Sciatic nerve (tissue), 2 donors: Measurements from ENCODE around the gene RAB3A. TPM values are rescaled to one million over a fixed set of nuclear protein-coding genes. Genes with fewer than 3 reads are reported as not detected.

ENCODE experiments used
- ATAC-seq: fragments of 200-7000 bp; cut with Tn5 transposase; one replicate; pipeline ENCODE4 v1.9.1; 2020; ENCODE audit warnings: mild to moderate bottlenecking, moderate library complexity
- DNase-seq: peaks from one replicate; pipeline ENCODE4 v3.0.0-alpha.2; 2020; ENCODE audit warnings: low spot score
- intact Hi-C: fragments of 100-400 bp; cut with DNase I; formaldehyde crosslinking; loops from one replicate; pipeline ENCODE4 v1.14.2; 2022
- total RNA-seq: library from RNA; stranded (reverse); fragmentation: NEBNext Ultra II Directional; extraction: Animal tissue kit (Norgen Biotek cat#: 25700); gene quantifications from one replicate; pipeline ENCODE4 v1.2.1, GENCODE V29; 2021
- donor health status: DM: no; HTN: no; CAD: no.
- donor health status: DM: no; HTN: no; CAD: no.

Gene RAB3A, protein sequence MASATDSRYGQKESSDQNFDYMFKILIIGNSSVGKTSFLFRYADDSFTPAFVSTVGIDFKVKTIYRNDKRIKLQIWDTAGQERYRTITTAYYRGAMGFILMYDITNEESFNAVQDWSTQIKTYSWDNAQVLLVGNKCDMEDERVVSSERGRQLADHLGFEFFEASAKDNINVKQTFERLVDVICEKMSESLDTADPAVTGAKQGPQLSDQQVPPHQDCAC
- total RNA-seq = 2.9 TPM

DNA sequence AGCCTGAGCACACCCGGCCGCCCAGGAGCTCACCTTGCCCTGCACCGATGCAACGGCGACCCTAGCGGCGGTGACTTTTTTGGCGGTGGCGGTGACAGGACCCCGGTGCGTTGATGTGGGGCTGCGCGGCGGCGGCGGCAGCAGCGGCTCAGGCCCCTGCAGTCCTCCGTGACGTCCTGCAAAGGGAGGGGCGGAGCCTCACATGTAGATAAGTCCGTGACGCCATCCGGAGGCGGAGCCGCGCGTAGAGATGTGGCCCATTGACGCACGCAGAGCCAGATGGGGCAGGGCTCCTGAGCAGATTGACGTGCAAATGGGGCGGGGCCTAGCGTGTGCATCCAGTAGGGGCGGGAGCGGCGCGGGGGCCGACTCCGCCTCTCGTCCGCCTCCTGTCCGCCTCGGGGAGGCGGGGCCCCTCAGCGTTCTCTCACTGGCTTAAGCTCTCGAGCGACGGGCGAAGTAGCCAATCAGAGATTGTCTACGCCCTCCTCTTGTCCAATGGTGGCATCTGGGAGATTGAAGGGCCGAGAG lies at the start of gene RAB3A:
Gene RAB3A, minus strand, starts transcription at position 180 of the 531 bp plus-strand sequence. CDS start 1,302 bp downstream, outside the sequence.
- intact Hi-C loops = no loop called here
- ATAC-seq (peak; percentile 96), DNase-seq (peak; percentile 100)

DNA sequence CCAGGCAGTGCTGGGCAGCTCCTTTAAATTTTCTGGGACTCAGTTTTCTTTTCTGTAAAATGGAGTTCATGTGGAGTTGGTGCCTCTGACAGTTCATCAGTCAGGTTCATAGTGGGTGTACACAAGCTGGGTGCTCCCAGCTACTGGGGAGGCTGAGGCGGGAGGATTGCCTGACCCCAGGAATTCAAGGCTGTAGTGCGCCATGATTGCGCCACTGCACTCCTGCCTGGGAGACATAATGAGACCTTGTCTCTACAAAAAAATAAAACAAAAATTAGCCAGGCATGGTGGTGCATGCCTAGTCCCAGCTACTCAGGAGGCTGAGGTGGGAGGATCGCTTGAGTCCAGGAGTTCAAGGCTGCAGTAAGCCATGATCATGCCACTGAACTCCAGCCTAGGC lies 49.3 kb upstream of the RAB3A start:
- intact Hi-C loops = no loop called here
- DNase-seq = no peak
- ATAC-seq = no peak

DNA sequence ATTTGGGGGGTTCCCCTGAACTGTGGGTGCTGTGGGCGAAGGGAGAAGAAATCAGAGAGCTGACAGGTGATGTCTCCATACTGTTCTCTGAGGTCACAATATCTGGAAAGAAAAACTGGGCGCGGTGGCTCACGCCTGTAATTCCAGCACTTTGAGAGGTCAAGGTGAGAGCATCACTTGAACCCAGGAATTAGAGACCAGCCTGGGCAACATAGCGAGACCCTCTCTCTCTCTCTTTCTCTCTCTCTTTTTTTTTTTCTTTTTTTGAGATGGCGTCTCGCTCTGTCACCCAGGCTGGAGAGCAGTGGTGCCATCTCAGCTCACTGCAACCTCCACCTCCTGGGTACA lies 48.5 kb upstream of the RAB3A start:
- DNase-seq (no peak), ATAC-seq (no peak)
- intact Hi-C loops = no loop called here

DNA sequence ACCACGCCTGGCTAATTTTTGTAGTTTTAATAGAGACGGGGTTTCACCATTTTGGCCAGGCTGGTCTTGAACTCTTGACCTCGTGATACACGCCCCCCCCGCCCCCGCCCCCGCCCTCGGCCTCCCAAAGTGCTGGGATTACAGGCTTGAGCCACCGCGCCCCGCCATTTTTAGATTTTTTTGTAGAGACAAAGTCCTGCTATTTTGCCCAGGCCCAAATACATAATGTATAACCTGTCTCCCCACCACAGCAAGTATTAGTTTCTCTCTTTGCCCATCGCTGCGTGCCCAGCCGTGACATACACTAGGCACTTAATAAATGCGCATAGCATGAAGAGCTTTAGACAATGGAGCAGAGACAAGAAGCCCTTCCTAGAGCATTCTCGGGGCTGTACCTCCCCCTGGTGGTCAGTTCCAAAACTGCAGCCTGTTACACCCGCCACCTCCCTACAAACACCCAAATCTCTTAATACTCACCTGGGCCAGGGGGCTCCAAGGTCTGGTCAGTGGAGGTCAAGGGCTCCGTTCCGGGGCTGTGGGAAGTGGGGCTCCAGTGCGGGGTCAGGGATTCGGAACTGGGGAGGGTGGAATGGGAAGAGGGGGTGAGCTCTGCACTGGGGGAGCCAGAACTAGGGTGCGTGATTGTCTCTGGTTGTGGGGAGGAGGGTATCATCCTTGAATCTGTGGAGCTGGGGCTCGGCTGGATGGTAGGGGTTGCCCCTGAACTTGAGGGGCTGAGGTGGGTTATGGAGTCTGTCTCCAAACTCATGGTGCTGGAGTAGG lies 47.9 kb upstream of the RAB3A start:
- DNase-seq (peak; percentile 87), ATAC-seq (peak; percentile 74)
- intact Hi-C loops = no loop called here

DNA sequence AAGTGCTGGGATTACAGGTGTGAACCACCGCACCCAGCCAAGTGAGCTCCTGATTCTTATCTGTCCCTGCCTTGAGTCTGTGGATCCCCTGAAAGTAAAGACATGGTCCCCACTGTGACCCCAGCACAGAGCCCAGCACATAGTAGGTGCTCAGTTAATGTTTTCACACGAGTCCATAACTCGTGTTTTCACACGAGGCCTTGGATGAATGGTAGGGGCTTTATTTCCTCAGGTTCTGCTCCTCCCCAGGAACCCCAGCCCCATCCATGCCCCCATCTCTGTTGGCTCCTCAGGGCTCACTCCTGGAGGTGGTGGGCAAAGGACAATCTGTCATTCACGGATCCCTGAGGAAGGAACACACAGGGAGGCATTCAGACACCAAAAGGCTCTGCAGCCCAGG lies 46.0 kb upstream of the RAB3A start:
- ATAC-seq = no peak
- intact Hi-C loops = loop anchor here (5.0 kb wide), 1 partner anchor 128 kb away; no protein-coding TSS in a partner anchor
- DNase-seq = no peak

DNA sequence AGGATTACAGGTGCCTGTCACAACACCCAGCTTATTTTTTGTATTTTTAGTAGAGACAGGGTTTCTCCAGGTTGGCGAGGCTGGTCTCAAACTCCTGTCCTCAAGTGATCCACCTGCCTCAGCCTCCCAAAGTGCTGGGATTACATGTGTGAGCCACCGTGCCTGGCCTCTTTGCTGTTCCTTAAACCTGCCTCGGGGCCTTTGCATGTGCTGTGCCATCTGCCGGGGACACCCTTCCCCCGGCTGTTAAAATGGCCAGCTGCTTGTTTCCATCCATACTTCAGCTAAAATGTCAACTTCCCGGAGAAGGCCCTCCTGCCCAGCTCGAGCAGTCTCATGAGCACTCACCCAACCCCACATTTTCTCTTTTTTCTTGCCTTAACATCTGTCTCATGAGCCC lies 41.5 kb upstream of the RAB3A start:
- ATAC-seq = no peak
- intact Hi-C loops = loop anchor here (5.0 kb wide), 1 partner anchor 123 kb away; no protein-coding TSS in a partner anchor
- no peak for DNase-seq

DNA sequence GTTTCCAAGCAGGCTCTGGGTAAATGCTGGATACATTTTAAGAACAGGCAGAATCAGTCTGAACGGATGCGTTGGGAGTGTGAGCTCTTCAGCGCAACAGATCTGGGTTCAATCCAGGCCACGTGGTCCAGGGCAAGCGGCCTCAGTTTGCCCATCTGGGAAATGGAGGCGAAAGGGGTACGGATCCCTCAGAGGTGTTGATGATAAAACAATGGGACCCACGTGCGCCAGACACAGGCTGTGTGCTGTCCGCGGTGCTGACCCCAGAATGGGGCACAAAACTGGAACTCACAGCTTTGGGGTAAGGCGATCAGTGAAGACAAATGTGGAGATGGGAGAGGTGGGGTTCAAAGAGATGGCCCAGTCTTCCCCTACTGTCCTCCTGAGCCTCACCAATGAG lies 35.5 kb upstream of the RAB3A start:
- intact Hi-C loops = no loop called here
- DNase-seq = no peak
- no peak for ATAC-seq

DNA sequence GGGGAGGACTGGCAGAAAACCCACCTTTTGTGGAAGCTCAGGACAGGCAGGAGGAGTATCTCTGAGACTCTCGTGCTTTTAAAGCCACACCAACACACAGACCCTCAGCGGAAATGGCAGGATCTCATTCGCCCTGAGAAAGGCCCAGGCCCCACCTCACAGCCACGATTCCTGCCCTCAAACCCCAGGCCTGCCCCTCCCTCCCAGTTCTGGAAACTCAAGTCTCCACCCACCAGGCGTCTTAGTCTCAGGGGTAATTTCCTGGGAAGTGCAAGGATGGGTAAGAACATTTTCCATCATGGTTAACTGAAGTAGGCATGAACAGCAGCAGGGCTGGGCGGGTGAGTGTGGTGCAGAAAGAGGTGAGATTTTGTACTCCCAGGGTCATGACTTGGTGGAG lies 30.4 kb upstream of the RAB3A start:
- intact Hi-C loops = no loop called here
- DNase-seq = no peak
- ATAC-seq = no peak

DNA sequence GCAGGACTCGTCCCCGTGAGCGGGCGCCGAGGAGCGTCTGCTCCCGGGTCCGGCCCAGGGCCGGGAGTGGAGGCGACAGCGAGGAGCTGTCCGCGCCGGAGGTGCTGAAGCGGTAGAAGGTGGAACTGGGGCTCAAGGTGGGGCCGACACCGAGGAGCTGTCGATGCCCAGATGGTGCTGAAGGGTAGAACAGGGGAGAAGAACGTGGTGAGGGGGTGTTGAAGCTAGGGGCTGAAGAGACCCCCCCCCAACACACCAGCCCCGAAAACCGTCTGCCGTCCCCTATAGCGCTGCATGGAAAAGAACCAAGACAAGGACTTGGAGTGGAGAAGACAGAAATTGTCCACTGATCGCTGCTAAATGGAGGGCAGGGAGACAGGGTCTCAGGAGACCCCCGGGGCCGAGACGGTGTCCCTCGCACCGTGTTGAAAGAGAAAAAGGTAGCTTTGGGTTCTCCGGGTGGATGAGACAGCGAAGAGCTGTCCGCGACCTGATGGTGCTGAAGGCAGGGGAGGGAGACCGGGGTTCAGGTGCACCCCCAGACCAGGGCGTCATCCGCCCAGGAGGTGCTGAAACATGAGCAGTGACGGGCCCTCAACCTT lies 29.5 kb upstream of the RAB3A start:
- intact Hi-C loops = no loop called here
- DNase-seq (no peak), ATAC-seq (peak; percentile 52)

DNA sequence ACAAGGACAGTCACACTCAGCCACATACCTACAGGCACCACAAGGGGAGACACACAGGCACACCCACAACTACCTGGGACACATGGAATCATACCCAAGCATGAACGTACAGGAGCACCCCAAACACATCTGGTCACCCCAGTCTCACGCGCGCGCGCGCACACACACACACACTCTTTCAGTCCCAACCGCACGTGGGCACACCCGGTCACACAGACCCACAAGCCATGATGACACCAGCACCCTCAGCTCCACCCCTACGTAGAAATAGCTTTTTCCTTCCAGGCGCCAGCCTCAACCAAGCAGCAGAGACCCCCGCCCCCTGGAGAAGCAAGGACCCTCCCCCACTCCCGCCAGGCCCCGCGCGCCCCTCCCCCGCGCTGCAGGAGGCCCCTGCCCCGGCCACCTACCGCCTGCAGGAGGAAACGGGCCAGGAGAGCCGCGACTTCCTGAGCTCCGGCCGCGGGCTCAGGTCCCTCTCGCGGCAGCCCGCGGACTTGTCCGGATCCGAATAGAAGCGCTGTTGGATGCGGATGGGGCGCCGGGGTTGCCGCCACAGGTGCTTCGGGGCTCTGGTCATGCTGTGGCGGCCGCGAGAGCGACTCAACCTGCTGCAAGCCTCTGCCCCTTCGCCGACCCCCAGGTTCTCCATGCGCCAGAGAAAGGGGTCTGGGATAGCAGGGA lies 28.8 kb upstream of the RAB3A start:
- DNase-seq = no peak
- ATAC-seq = no peak
- intact Hi-C loops = no loop called here

DNA sequence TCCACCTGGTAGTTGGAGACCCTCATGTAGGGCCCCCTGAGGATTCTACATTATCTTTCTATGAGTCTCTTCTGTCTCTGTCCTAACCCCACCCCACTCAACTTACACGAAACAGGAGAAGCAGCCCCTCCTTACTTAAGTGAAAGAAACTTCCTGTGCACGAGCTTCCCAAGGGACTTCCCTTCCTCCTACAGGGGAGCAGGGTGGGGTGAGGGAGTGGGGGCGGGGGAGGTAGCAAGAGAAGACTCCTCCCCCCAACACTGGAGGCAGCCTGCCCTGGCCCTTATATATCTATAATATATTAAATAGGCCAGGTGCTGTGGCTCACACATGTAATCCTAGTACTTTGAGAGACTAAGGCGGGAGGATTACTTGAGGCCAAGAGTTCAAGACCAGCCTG lies 27.9 kb upstream of the RAB3A start:
- no peak for ATAC-seq
- intact Hi-C loops = no loop called here
- DNase-seq = no peak

DNA sequence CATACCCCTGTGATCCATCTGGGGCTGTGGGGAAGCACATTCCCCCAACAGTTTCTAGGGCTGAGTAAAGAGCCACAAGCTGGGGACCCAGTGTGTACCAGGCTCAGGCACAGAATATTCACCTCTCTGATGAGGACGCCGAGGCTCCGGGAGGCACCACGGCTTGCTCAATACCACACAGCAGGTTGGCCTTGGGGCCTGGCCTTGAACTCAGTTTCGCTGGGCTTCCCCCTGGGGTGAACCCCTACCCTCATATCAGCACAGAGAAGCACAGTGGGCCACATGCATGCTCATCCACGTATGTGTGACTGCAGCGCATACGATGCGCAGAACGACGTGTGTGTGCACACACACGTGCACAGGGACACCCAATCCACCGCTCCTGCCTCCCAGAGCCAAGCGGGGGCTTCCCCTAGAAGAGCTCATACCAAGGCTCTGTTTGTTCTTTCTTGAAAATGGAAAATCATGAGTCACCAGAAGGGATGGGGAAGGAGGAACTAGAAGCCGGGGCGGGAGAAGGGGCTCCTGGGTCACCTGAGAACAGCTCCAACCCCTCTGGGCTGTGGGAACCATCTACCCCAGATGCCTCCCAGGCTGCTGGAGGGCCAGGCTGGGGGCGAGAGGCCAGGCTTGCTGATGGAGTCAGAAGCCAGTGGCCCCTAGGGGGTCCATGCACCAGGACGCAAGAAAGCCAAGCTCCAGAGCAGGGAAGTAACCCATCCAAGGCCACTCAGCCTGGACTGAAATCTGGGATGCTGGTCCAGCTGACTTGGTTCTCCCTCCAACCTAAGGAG lies 27.3 kb upstream of the RAB3A start:
- intact Hi-C loops = no loop called here
- ATAC-seq (no peak), DNase-seq (no peak)

DNA sequence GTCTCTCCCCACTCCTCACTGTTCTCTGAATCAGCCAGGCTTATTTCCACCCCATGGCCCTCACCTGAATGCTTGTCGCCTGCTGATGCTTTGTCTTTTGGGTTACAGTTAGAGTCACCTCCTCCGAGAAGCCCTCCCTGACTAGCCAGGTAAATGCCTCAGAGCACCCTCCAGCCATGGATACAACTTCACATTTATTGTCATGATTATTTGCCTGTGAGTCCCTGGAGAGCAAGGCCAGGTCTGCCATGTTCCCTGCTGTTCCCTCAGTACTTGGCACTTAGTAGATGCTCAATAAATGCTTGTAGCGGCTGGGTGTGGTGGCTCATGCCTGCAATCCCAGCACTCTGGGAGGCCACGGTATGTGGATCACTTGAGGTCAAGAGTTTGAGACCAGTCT lies 26.1 kb upstream of the RAB3A start:
- no peak for ATAC-seq
- no peak for DNase-seq
- intact Hi-C loops = no loop called here

DNA sequence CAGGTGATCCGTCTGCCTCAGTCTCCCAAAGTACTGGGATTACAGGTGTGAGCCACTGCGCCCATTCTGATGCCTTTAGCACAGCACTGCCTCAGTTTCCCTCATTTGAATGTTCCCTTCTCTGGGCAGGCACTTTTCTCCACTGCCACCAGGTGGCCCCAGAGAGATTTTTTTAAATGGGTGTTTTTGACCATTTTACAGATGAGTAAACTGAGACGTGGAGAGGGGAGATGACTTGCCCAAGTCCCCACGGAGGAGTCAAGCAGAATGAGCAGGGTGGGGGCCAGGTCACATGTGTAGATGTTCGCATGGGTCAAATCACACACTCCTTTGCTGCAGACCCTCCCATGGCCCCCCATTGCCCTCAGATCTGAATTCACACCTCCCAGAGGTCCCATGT lies 25.6 kb upstream of the RAB3A start:
- no peak for ATAC-seq
- DNase-seq = no peak
- intact Hi-C loops = no loop called here

DNA sequence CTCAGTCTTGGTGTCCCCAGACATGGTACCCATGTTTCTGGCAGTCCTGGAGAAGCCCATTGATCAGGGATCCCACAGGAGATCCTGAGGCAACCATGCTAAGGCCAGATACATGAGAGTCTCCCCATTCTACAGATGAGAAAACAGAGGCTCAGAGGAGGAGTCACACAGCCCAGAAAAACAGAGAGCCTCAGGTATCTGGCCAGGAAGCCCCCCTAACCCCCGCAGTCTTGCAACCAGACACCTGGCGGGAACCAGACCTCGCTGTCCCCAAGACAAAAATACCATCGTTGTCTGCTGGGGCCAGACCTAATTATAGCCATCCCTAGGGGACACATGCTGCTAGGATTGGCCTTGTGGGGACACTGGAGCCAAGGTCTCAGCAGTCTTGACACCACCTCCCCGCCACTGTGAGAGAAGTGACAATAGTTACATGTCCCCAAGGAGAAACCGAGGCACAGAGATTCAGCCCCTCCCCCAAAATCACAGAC lies 24.0 kb upstream of the RAB3A start:
- ATAC-seq = no peak

DNA sequence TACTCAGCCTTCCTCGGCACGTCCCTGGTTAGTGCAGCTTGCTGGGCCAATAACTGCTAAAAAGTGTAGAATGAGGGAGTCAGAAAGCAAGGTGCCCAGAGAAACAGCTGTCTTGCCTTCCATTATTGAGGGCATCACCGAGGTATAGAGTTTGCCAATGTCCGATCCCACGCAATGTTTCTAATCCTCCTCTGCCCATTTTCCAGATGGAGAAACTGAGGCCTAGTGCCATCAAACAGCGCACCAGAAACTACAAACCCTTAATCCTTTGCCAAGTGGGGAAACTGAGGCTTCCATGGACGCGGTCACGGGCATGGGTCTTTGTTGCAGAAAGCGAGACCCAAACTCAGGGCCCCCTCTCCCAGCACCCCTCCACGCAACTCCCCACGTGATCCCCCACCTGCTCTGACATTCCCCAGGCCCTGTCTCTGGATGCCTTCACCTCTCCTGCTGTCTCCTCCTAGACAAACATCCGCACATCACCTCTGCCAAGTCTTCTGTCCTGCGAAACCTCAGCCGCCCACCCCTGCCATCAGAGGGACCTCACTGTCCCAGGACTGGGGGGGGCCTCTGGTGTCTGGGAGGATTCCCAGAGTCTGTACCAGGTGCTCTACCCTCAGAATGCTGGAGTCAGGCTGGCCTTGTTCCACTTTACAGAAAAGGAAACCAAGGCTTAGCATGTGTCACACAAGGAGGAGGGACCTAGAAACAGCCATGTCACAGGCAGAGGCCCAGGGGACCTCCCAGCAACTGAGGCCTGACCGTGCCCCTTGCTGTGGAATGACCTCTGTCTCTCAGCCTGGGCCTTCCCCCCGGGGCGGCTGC lies 23.3 kb upstream of the RAB3A start:
- intact Hi-C loops = no loop called here
- ATAC-seq (no peak), DNase-seq (no peak)

More for the DNA sequence above, 24.0 kb upstream of the RAB3A start:
- DNase-seq = no peak
- intact Hi-C loops = no loop called here

DNA sequence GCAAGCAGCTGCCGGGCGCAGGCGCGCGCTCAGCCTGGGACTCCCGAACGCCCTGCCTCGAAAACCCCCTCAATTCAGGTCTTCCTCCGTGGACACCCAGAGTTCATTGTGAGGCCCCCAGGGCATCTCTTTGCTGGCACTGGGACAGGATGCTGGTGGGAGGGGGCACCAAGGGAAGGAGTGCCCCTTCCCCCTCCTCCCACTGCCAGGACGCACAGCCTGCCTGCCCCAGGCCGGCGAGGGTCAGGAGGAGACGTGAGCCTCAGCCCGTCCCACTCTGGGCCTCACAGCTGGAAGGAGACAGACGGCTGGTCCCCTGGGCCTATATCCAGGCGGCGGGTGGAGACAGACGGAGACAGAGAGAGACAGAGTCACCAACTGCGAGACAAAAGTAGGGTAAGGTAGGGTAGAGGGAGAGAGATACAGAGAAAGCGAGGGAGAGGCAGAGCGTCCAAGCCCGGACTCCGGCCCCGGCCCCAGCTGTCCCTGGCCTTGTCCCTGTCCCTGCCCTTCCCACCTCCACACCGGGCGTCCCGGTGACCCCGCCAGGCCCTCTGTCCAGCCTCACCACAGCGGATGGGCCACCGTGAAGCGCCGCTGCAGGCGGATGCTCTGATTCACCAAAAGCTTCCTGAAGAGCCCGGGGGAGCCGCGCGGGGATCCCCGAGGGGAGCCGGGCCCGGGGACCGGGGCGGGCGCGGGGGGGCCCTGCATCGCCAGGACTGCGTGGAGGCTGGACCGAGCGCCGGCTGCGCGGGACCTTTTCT lies 22.0 kb upstream of the RAB3A start, which contains the start of gene PDE4C:
Gene PDE4C, minus strand, starts transcription at position 737 of the 767 bp plus-strand sequence. Its CDS starts 23 bp downstream, at position 714.
- no peak for ATAC-seq
- DNase-seq = no peak
- intact Hi-C loops = no loop called here
